Spleen (tissue), 7 donors: Measurements from ENCODE around the gene APRT.

Experiments
- POLR2A ChIP-seq, 3 donors: fragments of 450-650 bp; IDR thresholded peaks; one replicate each; pipeline ENCODE4 v1.5.1; 2017; ENCODE audit warnings: antibody characterized with exemption in 3 of 3, mild to moderate bottlenecking in 1 of 3
- TF ChIP-seq, protein P1 (sequence below), 11 experiments: fragments of 200-600 bp in 7 of 11; fragments of 450-650 bp in 4 of 11; sonication (generic) in 4 of 11; IDR thresholded peaks in 8 of 11; conservative IDR thresholded peaks in 3 of 11; 1 replicate in 7 of 11; 2 replicates in 4 of 11; pipeline versions ENCODE4 v1.4.0 to v1.8.0; 2016 to 2021; ENCODE audit warnings: antibody characterized with exemption in 11 of 11, inconsistent platforms in 4 of 11, mild to moderate bottlenecking in 1 of 11
- donor health status: DM: no; HTN: no; CAD: no; lungs with moderate emphysema.
- donor health status: DM: no; HTN: no; CAD: no.
- donor health status: DM: no; HTN: no; CAD: no.

- TF ChIP-seq, protein P1, sequence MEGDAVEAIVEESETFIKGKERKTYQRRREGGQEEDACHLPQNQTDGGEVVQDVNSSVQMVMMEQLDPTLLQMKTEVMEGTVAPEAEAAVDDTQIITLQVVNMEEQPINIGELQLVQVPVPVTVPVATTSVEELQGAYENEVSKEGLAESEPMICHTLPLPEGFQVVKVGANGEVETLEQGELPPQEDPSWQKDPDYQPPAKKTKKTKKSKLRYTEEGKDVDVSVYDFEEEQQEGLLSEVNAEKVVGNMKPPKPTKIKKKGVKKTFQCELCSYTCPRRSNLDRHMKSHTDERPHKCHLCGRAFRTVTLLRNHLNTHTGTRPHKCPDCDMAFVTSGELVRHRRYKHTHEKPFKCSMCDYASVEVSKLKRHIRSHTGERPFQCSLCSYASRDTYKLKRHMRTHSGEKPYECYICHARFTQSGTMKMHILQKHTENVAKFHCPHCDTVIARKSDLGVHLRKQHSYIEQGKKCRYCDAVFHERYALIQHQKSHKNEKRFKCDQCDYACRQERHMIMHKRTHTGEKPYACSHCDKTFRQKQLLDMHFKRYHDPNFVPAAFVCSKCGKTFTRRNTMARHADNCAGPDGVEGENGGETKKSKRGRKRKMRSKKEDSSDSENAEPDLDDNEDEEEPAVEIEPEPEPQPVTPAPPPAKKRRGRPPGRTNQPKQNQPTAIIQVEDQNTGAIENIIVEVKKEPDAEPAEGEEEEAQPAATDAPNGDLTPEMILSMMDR (IDR thresholded peaks at IDR 0.05 in 8 of 11, conservative IDR thresholded peaks at IDR 0.05 in 3 of 11): no peak
- TF ChIP-seq POLR2A (IDR thresholded peaks at IDR 0.05): no peak
These were observed 51.1 kb downstream of the APRT start for GRCh38 chr16:88760424-88761142.
